Measurements from ENCODE around the gene SNN. TPM values are rescaled to one million over a fixed set of nuclear protein-coding genes. Genes with fewer than 3 reads are reported as not detected.

SNN gene
- total and polyA plus RNA-seq, 8 donors: 21.1 to 42.5 (median 31.4) TPM

DNA sequence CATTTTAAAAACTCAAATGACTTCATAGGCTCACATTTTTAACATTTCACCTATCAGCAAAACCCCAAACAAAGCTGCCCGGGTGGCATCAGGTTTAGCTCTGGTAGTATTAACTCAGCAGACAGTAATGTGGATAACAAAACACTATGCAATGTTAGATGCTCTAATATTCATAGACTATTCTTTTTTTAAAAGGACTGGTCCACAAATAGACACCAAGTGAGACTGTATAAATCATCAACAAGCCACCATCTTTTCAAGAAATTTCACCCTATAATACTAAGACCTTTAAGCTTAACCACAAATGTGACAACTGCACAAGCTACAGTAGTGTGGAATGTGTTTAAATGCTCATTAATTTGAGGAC, 20.2 kb downstream of the SNN start:
- Histone ChIP-seq H3K36me3 (peaks cover 0 to 88% of the 10 kb centered on the region in 2 donors), H3K27ac (peak overlapping the region in 1 of 2 donors; percentile 53)
- no peak for DNase-seq

DNA sequence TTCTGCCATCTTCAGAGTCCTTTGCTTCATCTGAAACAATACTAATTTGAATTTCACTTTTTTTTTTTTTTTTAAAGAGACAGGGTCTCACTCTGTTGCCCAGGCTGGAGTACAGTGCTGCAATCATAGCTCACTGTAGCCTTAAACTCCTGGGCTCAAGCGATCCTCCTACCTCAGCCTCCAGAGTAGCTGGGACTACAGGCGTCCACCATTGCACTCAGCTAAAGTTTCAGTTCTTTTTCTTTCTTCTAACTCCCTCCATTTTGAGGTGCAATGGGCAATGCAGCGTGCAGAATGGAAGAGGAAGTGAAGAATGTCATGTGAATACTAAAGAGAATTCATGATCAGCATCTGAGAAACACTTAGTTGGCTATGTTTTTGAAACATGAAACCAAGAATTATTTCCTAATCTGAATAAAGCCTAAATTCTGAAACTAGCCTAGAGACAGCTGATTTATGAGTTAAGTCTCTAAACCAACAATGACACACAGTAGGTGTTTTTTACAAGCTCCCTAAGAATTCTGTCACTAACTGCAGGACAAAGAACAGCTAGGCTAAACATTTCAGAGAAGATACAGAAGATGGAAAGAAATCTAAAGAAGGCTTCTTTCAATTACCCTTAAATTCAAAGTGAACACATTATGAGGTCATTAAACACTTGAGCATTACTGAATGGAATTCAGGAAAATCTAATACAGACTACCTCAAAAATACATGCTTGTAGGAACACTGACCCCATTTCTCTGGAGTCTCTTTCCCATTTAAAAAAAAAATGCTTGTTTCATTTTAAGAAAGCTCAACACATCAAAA, 21.0 kb downstream of the SNN start:
- no peak for DNase-seq
- TF ChIP-seq, protein P1, sequence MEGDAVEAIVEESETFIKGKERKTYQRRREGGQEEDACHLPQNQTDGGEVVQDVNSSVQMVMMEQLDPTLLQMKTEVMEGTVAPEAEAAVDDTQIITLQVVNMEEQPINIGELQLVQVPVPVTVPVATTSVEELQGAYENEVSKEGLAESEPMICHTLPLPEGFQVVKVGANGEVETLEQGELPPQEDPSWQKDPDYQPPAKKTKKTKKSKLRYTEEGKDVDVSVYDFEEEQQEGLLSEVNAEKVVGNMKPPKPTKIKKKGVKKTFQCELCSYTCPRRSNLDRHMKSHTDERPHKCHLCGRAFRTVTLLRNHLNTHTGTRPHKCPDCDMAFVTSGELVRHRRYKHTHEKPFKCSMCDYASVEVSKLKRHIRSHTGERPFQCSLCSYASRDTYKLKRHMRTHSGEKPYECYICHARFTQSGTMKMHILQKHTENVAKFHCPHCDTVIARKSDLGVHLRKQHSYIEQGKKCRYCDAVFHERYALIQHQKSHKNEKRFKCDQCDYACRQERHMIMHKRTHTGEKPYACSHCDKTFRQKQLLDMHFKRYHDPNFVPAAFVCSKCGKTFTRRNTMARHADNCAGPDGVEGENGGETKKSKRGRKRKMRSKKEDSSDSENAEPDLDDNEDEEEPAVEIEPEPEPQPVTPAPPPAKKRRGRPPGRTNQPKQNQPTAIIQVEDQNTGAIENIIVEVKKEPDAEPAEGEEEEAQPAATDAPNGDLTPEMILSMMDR (IDR thresholded peaks at IDR 0.05): no peak
- no peaks in the 10 kb centered on the region for H3K9me3 ChIP-seq
- H3K27ac ChIP-seq: peak overlapping the region; percentile 16 to 53
- H3K4me1 ChIP-seq: peaks cover 12 to 27% of the 10 kb centered on the region in 2 donors
- no peak overlapping the region for H3K4me3 ChIP-seq
- H3K36me3 ChIP-seq: peaks cover 0 to 85% of the 10 kb centered on the region in 2 donors
- peak; percentile 19 for ATAC-seq
- no peaks in the 10 kb centered on the region for H3K27me3 ChIP-seq
- intact Hi-C loops (cut with DNase I): no loop called here

More for the DNA sequence above, 20.2 kb downstream of the SNN start:
- intact Hi-C loops (cut with DNase I): no loop called here
- Histone ChIP-seq H3K4me3 (no peak overlapping the region), H3K4me1 (peaks cover 12 to 27% of the 10 kb centered on the region in 2 donors), H3K9me3 (no peaks in the 10 kb centered on the region), H3K27me3 (no peaks in the 10 kb centered on the region)
- ATAC-seq: no peak
- TF ChIP-seq, protein P1 (IDR thresholded peaks at IDR 0.05): no peak

DNA sequence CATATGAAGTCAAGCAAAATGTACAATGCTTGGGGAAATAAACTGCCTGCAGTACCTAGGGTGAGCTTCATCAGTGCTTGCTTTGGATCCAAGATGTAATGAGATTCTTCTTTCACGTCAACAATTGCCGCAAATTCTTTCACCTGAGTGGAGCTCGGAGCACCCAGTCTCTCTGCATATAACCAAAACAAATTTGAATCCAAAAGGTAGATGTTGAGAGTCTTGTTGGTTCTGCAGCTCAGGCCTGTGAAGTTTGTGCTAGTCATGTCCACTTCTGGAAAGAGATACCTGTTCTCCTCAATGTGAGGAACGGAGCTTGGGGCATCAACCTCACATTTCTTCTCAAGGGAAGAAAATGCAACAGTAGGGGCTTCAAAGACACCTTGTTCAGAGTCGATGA, 23.0 kb downstream of the SNN start:
- H3K36me3 ChIP-seq: peaks cover 0 to 85% of the 10 kb centered on the region in 2 donors
- DNase-seq (no peak), ATAC-seq (no peak)
- TF ChIP-seq, protein P1 (IDR thresholded peaks at IDR 0.05): no peak
- no peaks in the 10 kb centered on the region for H3K27me3 ChIP-seq
- no peaks in the 10 kb centered on the region for H3K9me3 ChIP-seq
- no peak overlapping the region for H3K4me3 ChIP-seq
- H3K27ac ChIP-seq: no peak overlapping the region
- peaks cover 12 to 27% of the 10 kb centered on the region in 2 donors for H3K4me1 ChIP-seq
- intact Hi-C loops (cut with DNase I): no loop called here

DNA sequence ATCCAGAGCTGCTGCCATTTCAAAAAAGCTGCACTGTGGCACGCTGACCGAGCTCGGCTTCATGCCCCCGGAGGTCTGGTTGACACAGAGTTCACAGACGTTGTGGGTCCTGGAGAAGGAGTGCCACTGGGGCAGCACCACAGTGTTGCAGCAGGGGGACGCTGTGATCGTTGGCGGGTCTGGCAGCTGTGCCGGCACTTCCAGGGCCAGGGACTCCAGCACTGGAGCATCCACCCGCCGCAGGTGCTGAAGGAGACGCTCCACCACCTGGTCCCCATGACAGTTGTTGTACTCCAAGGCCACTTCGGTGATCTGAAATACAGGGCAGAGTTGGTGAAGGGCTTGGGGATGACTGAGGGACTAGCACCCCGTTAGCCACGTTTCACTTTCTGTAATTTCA, 23.5 kb downstream of the SNN start:
- no peak overlapping the region for H3K4me3 ChIP-seq
- peaks cover 0 to 85% of the 10 kb centered on the region in 2 donors for H3K36me3 ChIP-seq
- no peak for ATAC-seq
- peaks cover 12 to 27% of the 10 kb centered on the region in 2 donors for H3K4me1 ChIP-seq
- no peak overlapping the region for H3K27ac ChIP-seq
- TF ChIP-seq, protein P1 (IDR thresholded peaks at IDR 0.05): no peak
- H3K27me3 ChIP-seq: no peaks in the 10 kb centered on the region
- no peaks in the 10 kb centered on the region for H3K9me3 ChIP-seq
- intact Hi-C loops (cut with DNase I): no loop called here
- no peak for DNase-seq

DNA sequence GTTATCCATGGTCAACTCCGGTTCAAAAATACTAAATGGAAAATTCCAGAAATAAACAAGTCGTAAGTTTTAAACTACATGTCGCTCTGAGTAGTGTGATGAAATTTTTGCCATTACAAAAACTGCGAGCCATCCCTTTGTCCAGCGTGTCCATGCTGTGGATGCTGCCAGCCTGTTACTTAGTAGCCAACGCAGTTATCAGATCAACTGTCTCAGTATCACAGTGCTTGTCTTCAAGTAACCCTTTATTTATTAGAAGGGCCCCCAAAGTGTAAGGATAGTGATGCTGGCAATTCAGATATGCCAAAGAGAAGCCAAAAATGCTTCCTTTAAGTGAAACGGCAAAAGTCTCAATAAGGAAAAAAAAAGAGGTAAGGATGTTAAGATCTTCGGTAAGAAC, 23.9 kb downstream of the SNN start:
- peaks cover 0 to 85% of the 10 kb centered on the region in 2 donors for H3K36me3 ChIP-seq
- no peaks in the 10 kb centered on the region for H3K27me3 ChIP-seq
- H3K4me1 ChIP-seq: peaks cover 12 to 27% of the 10 kb centered on the region in 2 donors
- intact Hi-C loops (cut with DNase I): no loop called here
- DNase-seq: no peak
- no peak overlapping the region for H3K4me3 ChIP-seq
- no peak overlapping the region for H3K27ac ChIP-seq
- TF ChIP-seq, protein P1 (IDR thresholded peaks at IDR 0.05): no peak
- no peaks in the 10 kb centered on the region for H3K9me3 ChIP-seq
- no peak for ATAC-seq

Data from left lung (tissue), 10 donors.